NCI-H82 treated with DMSO at 0.1 percent for 48 hours (cell line): ENCODE results near the gene SHROOM3.
"Not testable (repeated sequence)": the region's sequence is repeated elsewhere in the genome, so short reads cannot be mapped to it uniquely, and the experiment has no call there.

ENCODE experiments used
- DNase-seq: peaks from one replicate; lab custom pipeline; 2025; ENCODE audit not compliant: unreplicated experiment; lab: John Stamatoyannopoulos, UW

SHROOM3 gene

GRCh38 chr4:76434901-76435527 is at the start of gene SHROOM3:
Gene SHROOM3 (plus strand): TSS chr4:76435229. CDS start chr4:76436053, 824 bp downstream.
- no peak for DNase-seq

- no peak for DNase-seq
Observed at GRCh38 chr4:76385974-76386373, 49.1 kb upstream of the SHROOM3 start.

DNA sequence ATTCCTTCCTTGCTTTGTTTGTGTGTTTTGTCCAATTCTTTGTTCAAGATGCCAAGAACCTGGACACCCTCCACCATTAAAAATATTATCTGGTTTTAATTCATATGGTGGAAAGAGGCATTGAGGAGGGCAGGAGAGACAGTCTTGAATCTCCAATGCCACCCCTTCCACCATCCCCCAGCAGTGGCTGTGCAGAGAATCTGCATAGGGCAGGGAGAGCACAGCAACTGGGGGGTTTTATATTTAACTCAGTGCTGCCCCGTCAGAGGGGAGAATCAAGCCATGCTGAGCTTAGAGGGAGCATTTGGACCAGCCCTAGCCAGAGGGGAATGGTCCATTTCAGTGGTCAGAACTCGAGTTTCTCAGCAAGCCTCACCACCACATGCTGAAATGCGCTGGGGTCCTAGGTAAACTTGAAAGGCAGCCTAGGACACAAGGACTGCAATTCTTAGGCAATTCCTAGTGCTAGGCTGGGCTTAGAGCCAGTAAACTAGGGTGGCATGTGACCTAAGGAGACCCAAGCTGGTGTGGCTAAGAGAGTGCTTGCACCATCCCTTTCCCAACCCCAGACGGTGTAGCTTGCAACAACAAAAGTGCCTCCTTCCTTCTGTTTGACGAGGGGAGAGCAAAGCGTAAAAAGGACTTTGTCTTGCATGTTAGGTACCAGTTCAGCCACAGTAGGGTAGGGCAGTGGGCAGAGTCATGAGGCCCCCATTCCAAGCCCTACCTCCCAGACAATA is 48.3 kb upstream of the SHROOM3 start:
- no peak for DNase-seq

DNA sequence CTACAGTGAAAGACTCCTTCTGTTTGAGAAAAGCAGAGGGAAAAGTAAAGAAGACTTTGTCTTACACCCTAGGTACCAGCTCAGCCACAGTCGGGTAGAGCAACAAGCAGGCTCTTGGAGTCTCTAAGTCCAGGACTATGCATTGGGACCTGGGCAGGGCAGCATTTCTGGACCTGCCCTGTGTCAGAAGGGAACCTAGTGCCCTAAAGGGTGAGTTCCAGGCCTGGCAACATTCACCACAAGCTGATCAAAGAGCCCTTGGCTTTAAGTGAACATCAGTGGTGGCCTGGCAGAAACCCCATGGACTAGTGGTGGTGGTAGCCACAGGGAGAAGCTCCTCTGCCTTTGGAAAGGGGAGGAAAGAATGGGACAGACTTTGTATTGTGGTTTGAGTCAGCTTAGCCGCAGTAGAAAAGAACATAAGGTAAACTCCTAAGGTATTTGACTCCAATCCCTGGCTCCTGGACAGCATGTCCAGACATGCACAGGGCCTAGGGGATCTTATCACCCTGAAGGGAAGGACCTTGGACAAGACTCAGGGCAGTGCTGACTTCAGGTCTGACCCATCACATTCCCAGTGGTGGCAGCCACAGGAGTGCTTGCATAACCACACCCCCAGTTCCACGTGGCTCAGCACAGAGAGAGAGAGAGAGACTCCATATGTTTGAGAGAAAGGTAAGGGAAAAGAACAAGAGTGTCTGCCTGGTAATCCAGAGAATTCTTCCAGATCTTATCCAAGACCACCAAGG is 46.7 kb upstream of the SHROOM3 start:
- no peak for DNase-seq

DNA sequence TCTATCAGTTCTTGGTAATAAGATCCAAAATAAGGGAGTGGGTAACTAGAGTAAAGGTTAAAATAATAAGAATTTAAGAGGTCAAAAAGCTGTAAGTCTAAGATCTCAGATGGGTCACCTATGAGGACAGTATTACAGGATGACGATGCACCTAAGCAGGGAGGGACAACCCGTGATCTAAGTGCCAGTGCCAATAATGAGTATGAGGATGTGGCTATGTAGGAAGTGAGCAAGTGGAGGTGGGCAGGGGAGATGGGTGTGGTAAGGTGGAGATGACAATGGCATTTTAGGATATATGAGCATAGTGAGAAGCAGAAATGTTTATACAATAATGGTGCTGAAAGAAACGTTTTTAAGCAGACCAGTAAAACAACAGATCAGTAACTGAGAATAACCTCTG is 33.4 kb upstream of the SHROOM3 start:
- no peak for DNase-seq

DNA sequence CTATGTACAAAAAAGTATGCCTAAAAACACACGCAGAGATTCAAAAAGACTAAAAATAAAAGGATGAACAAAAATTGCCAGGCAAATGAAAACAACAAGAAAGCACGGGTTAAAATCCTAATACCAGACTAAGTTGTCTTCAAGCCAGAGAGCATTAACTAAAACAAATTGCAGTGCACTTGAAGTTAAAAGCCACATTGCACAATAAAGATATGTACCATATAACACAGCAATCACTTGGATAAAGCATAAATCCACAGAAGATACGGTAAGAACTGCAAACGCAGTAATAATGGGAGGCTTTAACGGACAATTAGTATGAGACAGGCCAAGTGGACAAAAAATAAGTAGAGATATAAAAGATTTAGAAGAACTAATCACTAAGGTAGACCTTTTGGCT is 28.9 kb upstream of the SHROOM3 start:
- DNase-seq: no peak

DNA sequence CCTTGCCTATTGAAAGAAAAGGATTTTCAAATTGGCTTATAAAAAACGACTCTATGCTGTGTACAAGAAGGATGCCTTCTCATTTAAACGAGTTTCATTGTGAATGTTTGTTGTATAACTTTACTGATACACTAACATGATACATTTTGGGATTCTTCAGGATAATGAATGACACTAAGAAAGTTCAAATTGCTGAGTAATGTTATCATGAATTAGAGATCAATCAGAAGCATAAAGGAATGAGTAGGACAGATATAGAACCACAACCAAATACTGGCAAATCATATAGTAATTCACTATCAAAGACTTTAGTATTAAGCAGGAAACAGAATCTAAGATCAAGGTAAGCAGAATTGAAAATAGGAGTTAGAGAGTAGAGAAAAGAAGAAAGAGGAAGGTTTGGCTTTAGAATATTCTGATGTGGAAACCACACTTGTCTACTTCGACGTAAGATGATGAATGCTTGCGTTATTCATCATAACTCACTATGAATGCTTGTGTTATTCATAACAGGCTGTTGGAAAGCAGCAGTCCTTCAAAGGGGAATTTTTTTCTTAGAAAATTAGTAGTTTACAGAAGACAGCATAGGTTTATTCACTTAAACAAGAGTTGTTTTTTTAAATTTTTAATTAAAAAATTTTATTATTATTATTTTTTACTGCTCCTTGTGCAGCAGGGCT is 27.4 kb upstream of the SHROOM3 start:
- no peak for DNase-seq

- DNase-seq: no peak
Observed at GRCh38 chr4:76410636-76411035, 24.4 kb upstream of the SHROOM3 start.

DNA sequence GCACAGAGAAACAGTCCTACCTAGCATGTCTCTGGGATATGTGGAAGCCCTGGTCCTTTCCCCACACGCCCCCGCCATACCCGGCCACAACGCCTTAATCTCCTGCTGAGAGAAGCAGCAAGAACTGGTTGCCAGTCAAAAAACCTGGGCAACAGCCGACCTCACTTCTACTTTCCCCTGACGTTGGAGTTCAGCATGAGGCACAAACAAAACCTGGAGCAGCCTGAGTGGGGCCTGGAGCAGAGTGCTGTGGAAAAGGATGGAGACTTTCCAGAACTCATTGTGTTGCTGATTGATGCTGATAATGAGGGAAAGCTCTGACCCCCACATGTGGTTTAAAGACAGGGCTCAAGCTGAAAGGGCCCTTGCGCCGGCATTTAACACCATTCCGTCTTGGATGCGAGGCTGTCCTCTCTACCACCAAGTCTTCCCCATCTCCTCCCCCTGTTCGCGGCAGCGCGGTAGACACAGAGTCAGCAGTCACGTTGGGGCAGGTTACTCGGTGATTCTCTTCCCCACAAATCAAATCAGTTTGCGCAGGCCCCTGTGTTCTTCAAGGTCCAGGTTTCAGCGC is 14.8 kb upstream of the SHROOM3 start:
- no peak for DNase-seq

GRCh38 chr4:76420762-76421581 is 14.1 kb upstream of the SHROOM3 start, which contains the start of gene CCDC158:
Gene CCDC158 (minus strand): TSS chr4:76421141. CDS start chr4:76403207, 17,934 bp downstream.
- DNase-seq: no peak

GRCh38 chr4:76423159-76423558 is 11.9 kb upstream of the SHROOM3 start:
- not testable (repeated sequence) for DNase-seq

- no peak for DNase-seq
Observed at GRCh38 chr4:76426272-76426671, 8.8 kb upstream of the SHROOM3 start.

GRCh38 chr4:76429636-76430035 is 5.4 kb upstream of the SHROOM3 start:
- DNase-seq: no peak

DNA sequence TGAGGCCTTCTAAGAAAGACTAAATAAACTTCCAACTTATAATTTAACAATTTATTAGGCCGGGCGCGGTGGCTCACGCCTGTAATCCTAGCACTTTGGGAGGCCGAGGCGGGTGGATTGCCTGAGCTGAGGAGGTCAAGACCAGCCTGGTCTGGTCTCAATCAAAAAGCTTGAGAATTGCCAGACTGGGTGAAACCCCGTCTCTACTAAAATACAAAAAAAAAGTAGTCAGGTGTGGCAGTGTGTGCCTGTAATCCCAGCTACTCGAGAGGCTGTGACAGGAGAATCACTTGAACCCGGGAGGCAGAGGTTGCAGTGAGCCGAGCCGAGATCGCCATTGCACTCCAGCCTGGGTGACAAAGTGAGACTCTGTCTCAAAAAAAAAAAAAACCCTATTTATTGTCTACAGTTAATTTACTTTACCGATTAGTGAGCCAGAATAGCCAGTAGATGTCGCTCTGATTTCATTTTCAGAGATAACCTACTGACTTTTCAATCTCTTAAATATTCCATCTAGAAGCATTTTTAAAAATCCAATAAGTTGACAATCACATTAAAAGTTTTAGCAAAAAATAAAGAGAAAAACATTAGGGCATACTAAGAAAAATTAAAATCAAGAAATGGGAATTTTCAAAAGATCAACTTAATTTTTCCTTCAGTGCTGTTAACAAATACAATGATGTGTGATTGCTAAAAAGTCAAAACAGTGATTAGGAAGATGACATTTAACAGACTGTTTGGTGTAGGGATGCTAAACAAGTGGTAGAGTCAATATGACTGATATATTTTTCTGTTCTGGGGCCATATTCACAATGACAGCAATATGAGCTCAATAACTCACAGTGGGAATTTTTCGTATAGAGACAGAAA is 4.3 kb upstream of the SHROOM3 start:
- DNase-seq: peak; percentile 23

GRCh38 chr4:76435528-76436319 is 695 bp downstream of the SHROOM3 start:
- DNase-seq: no peak

- DNase-seq: no peak
Observed at GRCh38 chr4:76439491-76439890, 4.5 kb downstream of the SHROOM3 start.

DNA sequence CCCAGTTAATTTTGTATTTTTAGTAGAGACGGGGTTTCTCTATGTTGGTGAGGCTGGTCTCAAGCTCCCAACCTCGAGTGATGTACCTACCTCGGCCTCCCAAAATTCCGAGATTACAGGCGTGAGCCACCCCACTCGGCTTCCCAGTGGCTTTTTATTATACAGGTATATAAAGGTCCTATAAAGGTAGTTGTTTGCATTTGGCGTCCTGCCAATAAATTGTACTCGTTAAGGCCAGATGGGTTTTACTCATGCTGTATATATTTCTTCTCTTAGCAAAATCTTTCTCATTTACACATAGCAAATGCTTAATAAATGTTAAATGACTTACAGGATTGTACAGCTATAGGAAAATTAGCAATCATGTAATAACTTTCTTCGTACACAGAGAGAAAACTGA is 6.9 kb downstream of the SHROOM3 start:
- DNase-seq: no peak

GRCh38 chr4:76442807-76443206 is 7.8 kb downstream of the SHROOM3 start:
- DNase-seq: no peak
